Stimulated activated CD8-positive, alpha-beta memory T cell treated with anti-CD3 and anti-CD28 coated beads, Interleukin-2, amount 100 ng/mL, for 48 hours (primary cell): Measurements from ENCODE around the gene VWA8.

Experiments used
- DNase-seq, 2 donors: peaks; one replicate each; pipeline ENCODE4 v3.0.0-alpha.2; 2020; ENCODE audit warnings: low read depth in 2 of 2

The VWA8 gene

GRCh38 chr13:41520016-41520659, 440.8 kb downstream of the VWA8 start:
- no peak for DNase-seq
